Thyroid gland (tissue), 4 donors: Measurements from ENCODE around the gene PLD1.

ENCODE experiments used
- POLR2A ChIP-seq, 2 donors: fragments of 450-650 bp; IDR thresholded peaks; one replicate each; pipeline ENCODE4 v1.6.1; 2017; ENCODE audit warnings: antibody characterized with exemption in 2 of 2, mild to moderate bottlenecking in 2 of 2, moderate library complexity in 1 of 2
- TF ChIP-seq, protein P1 (sequence below), 6 experiments: fragments of 200-600 bp in 3 of 6; fragments of 450-650 bp in 3 of 6; sonication (generic) in 3 of 6; IDR thresholded peaks; one replicate each; pipeline ENCODE4 v1.5.1; 2016 to 2019; ENCODE audit warnings: antibody characterized with exemption in 6 of 6, mild to moderate bottlenecking in 2 of 6, inconsistent platforms in 1 of 6, moderate library complexity in 1 of 6

DNA sequence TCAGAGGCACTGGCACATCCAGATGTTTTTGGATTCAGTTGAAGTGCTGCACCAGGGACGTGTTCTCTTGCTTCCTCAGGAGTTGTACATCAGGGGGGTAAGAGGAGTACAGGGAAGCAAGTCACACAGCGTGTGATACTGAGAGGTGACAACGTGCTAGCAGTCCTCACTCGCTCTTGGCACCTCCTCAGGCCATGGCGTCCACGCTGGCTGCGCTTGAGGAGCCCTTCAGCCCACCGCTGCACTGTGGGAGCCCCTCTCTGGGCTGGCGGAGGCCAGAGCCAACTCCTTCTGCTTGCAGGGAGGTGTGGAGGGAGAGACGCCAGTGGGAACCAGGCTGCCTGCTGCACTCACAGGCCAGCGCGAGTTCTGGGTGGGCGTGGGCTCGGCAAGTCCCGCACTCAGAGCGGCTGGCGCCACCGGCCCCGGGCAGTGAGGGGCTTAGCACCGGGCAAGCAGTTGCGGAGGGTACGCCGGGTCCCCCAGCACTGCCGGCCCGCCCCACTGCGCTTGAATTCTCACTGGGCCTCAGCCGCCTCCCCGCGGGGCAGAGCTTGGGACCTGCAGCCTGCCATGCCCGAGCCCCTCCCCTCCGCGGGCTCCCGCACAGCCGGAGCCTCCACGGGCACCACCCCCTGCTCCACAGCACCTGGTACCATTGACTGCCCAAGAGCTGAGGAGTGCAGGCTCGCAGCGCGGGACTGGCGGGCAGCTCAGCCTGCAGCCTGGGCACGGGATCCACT, 64.5 kb downstream of the PLD1 start:
- TF ChIP-seq POLR2A (IDR thresholded peaks at IDR 0.05) = no peak
- TF ChIP-seq, protein P1, sequence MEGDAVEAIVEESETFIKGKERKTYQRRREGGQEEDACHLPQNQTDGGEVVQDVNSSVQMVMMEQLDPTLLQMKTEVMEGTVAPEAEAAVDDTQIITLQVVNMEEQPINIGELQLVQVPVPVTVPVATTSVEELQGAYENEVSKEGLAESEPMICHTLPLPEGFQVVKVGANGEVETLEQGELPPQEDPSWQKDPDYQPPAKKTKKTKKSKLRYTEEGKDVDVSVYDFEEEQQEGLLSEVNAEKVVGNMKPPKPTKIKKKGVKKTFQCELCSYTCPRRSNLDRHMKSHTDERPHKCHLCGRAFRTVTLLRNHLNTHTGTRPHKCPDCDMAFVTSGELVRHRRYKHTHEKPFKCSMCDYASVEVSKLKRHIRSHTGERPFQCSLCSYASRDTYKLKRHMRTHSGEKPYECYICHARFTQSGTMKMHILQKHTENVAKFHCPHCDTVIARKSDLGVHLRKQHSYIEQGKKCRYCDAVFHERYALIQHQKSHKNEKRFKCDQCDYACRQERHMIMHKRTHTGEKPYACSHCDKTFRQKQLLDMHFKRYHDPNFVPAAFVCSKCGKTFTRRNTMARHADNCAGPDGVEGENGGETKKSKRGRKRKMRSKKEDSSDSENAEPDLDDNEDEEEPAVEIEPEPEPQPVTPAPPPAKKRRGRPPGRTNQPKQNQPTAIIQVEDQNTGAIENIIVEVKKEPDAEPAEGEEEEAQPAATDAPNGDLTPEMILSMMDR (IDR thresholded peaks at IDR 0.05) = no peak
